Keratinocyte (primary cell): Measurements from ENCODE around the gene PTPN14.

Experiments
- CTCF ChIP-seq, 3 experiments: IDR thresholded peaks in 1 of 3; conservative IDR thresholded peaks in 1 of 3; optimal IDR thresholded peaks in 1 of 3; 2 replicates in 2 of 3; 3 replicates in 1 of 3; pipeline versions ENCODE3 to v1.5.1; 2011; ENCODE audit warnings: low read length in 3 of 3, mild to moderate bottlenecking in 3 of 3, moderate library complexity in 2 of 3, control low read depth in 1 of 3, inconsistent platforms in 1 of 3; ENCODE audit not compliant: insufficient read depth in 2 of 3; ENCODE audit errors: extremely low read depth in 1 of 3
- EZH2 ChIP-seq: IDR thresholded peaks from one replicate; pipeline ENCODE4 v1.6.1; 2012; ENCODE audit warnings: inconsistent platforms, mild to moderate bottlenecking, low read length, moderate library complexity

DNA sequence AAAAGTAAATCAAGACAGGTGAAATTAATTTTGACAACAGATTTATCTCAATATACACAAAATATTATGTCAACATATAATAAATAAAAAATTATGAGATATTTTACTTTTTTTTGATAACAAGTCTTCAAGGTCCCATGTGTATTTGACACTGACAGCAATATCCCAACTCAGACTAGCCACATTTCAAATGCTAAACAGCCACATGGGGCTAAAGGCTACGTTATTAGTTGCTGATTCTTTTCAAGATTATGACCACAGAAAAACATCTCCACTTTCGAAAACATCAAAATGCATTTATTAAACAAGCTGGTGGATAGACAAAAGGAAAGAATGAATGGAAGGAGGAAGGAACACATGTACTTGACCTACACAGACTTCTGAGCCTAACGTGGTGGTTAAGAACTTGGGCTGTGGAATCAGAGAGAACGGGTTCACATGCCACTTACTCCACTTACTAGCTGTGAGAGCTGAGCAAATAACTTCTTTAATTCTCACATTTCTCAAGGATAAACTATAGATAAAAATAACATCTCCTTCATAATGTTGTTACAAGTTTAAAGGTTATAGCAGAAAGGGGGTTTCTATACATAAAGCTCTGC, 13.4 kb downstream of the PTPN14 start:
- TF ChIP-seq CTCF (optimal IDR thresholded peaks at IDR 0.05 in 1 of 3, IDR thresholded peaks at IDR 0.05 in 1 of 3, conservative IDR thresholded peaks at IDR 0.05 in 1 of 3; ENCODE audit: extremely low read depth in 1 of 3, insufficient read depth in 2 of 3, low read length in 3 of 3), result no peak
- no peak for TF ChIP-seq EZH2
